Trophoblast cell (in vitro differentiated cells and primary cell): ENCODE results near the gene TXLNA.

Experiments used
- DNase-seq, 2 donors: peaks; one replicate each; pipeline ENCODE4 v3.0.0-alpha.2; 2016
- H2AFZ ChIP-seq: 2 replicates; pipeline ENCODE4 v1.6.1; 2013; ENCODE audit warnings: low read length, moderate library complexity, mild to moderate bottlenecking; ENCODE audit not compliant: insufficient read depth, poor library complexity
- H2AK5ac ChIP-seq: 2 replicates; pipeline ENCODE4 v1.6.1; 2013; ENCODE audit warnings: mild to moderate bottlenecking, low read length
- H2BK120ac ChIP-seq: 2 replicates; pipeline ENCODE4 v1.6.1; 2013; ENCODE audit warnings: low read length, mild to moderate bottlenecking, moderate library complexity; ENCODE audit not compliant: insufficient read depth, poor library complexity
- H2BK12ac ChIP-seq: 2 replicates; pipeline ENCODE4 v1.6.1; 2013; ENCODE audit warnings: mild to moderate bottlenecking, low read length, moderate library complexity
- H2BK5ac ChIP-seq: 2 replicates; pipeline ENCODE4 v1.6.1; 2013; ENCODE audit warnings: low read length, low read depth, moderate library complexity, mild to moderate bottlenecking; ENCODE audit not compliant: poor library complexity
- H3K14ac ChIP-seq: 2 replicates; pipeline ENCODE4 v1.6.1; 2013; ENCODE audit warnings: mild to moderate bottlenecking, low read length
- H3K18ac ChIP-seq: 2 replicates; pipeline ENCODE4 v1.6.1; 2013; ENCODE audit warnings: mild to moderate bottlenecking, low read length
- H3K23ac ChIP-seq: 2 replicates; pipeline ENCODE4 v1.6.1; 2013; ENCODE audit warnings: low read length
- H3K27ac ChIP-seq: 2 replicates; pipeline ENCODE4 v1.5.1; 2013; ENCODE audit warnings: low read depth, mild to moderate bottlenecking, inconsistent platforms, low read length, moderate library complexity
- H3K27me3 ChIP-seq: 2 replicates; pipeline ENCODE4 v1.6.1; 2013; ENCODE audit warnings: inconsistent platforms, mild to moderate bottlenecking, low read length, moderate library complexity; ENCODE audit not compliant: insufficient read depth
- H3K36me3 ChIP-seq, 2 experiments: 1 replicate in 1 of 2; 2 replicates in 1 of 2; pipeline ENCODE4 v1.6.1; 2013; ENCODE audit warnings: low read length in 2 of 2, mild to moderate bottlenecking in 2 of 2, moderate library complexity in 1 of 2; ENCODE audit not compliant: insufficient read depth in 2 of 2, control insufficient read depth in 1 of 2
- H3K4ac ChIP-seq: 2 replicates; pipeline ENCODE4 v1.6.1; 2013; ENCODE audit warnings: low read depth, mild to moderate bottlenecking, low read length, moderate library complexity
- H3K4me1 ChIP-seq, 2 experiments: 1 replicate in 1 of 2; 2 replicates in 1 of 2; pipeline ENCODE4 v1.6.1; 2013; ENCODE audit warnings: low read length in 2 of 2, mild to moderate bottlenecking in 2 of 2, moderate library complexity in 1 of 2; ENCODE audit not compliant: insufficient read depth in 2 of 2, control insufficient read depth in 1 of 2
- H3K4me2 ChIP-seq: 2 replicates; pipeline ENCODE4 v1.6.1; 2013; ENCODE audit warnings: inconsistent platforms, mild to moderate bottlenecking, low read length, moderate library complexity
- H3K4me3 ChIP-seq: 2 replicates; pipeline ENCODE4 v1.5.1; 2013; ENCODE audit warnings: mild to moderate bottlenecking, low read depth, low read length, inconsistent platforms
- H3K79me1 ChIP-seq: one replicate; pipeline ENCODE4 v1.6.1; 2013; ENCODE audit warnings: low read length
- H3K79me2 ChIP-seq: 2 replicates; pipeline ENCODE4 v1.6.1; 2013; ENCODE audit warnings: low read length, mild to moderate bottlenecking; ENCODE audit not compliant: control insufficient read depth, insufficient read depth, poor library complexity
- H3K9ac ChIP-seq: 2 replicates; pipeline ENCODE4 v1.6.1; 2013; ENCODE audit warnings: mild to moderate bottlenecking, low read length
- H3K9me3 ChIP-seq: 2 replicates; pipeline ENCODE4 v1.6.1; 2013; ENCODE audit warnings: low read depth, mild to moderate bottlenecking, control low read depth, inconsistent platforms, low read length; ENCODE audit not compliant: insufficient read depth
- H4K12ac ChIP-seq: 2 replicates; pipeline ENCODE4 v1.6.1; 2013; ENCODE audit warnings: low read depth, mild to moderate bottlenecking, low read length, moderate library complexity
- H4K8ac ChIP-seq: 2 replicates; pipeline ENCODE4 v1.6.1; 2013; ENCODE audit warnings: low read depth, mild to moderate bottlenecking, low read length, moderate library complexity
- H4K91ac ChIP-seq: one replicate; pipeline ENCODE4 v1.6.1; 2013; ENCODE audit warnings: low read depth, mild to moderate bottlenecking, low read length, moderate library complexity
- whole genome bisulfite sequencing: extraction: QIAGEN DNeasy Blood & Tissue Kit; methylation state at CpG from one replicate; pipeline ENCODE4 v1.1.7; 2013; ENCODE audit warnings: missing lambda C conversion rate; ENCODE audit not compliant: insufficient read length, insufficient coverage; ENCODE audit errors: extremely low coverage; 5-methylcytosine and 5-hydroxymethylcytosine counted together

The TXLNA gene

DNA sequence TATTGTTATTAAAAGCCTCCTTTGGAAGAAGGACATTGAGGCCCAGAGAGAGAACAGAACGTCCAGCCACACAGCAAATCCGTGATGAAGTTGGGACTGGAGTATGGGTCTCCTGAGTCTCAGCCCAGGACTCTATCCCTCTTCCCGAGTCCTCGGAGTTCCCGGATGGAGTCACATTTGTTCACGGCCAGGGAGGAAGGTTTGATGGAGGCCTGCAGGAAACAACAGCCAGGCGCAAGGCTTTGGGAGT, 357 bp upstream of the TXLNA start:
- peak overlapping the region; percentile 14 for H2AFZ ChIP-seq

DNA sequence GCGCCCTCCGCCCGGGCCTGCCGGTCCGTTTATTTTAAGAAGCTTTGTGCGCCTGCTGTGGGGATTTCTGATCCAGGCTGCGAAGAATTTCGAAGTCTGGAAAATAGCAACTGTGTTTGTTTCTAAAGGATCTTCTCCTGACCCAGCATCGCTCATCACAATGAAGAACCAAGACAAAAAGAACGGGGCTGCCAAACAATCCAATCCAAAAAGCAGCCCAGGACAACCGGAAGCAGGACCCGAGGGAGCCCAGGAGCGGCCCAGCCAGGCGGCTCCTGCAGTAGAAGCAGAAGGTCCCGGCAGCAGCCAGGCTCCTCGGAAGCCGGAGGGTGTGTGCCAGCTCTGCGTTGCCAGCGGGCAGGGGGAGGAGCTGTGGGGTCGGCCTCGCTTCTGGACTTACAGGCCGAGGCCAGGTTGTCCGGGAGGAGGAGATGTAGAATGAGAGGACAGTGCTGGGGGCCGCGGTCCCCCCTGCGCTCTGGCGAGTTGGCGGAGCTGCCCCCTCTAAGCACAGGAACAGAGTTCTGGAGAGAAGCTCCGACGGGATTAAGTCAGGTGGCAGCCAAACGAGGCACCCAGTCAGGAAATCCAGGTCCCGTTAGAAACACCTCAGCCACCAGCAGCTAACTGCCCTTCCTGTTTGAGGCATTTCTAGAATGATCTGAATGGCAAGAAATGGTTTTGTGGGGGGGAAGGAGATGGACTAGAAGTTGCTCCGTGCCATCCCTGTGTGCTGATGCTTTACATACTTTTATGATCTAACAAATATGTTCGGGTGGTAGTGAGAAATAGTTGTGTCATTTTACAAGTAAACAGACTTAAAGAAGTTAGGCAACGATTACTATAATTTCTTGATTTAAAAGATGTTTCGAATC, 948 bp downstream of the TXLNA start:
- H3K4me3 ChIP-seq, result peak overlapping the region; percentile 78
- peak overlapping the region; percentile 25 for H2BK120ac ChIP-seq
- WGBS, result no CpG with 5 or more reads among the region's 36 CpGs
- peak overlapping the region; percentile 45 for H2AK5ac ChIP-seq
- H3K18ac ChIP-seq, result peak overlapping the region; percentile 51
- peak overlapping the region; percentile 89 for H3K9ac ChIP-seq
- H3K36me3 ChIP-seq, result peaks cover 15 to 23% of the 10 kb centered on the region in 2 experiments
- DNase-seq, result peak; percentile 51 to 80
- peaks cover 9% of the 10 kb centered on the region for H3K79me1 ChIP-seq
- peak overlapping the region; percentile 73 for H3K27ac ChIP-seq
- H4K8ac ChIP-seq, result peak overlapping the region; percentile 87
- no peak overlapping the region for H2AFZ ChIP-seq
- H3K27me3 ChIP-seq, result no peaks in the 10 kb centered on the region
- H3K9me3 ChIP-seq, result no peaks in the 10 kb centered on the region
- H2BK5ac ChIP-seq, result peak overlapping the region; percentile 71
- peak overlapping the region; percentile 6 for H4K12ac ChIP-seq
- peaks cover 8% of the 10 kb centered on the region for H3K79me2 ChIP-seq
- H3K4me2 ChIP-seq, result peak overlapping the region; percentile 90
- H4K91ac ChIP-seq, result peak overlapping the region; percentile 52
- H3K4me1 ChIP-seq, result peaks cover 7 to 10% of the 10 kb centered on the region in 2 experiments
- H3K14ac ChIP-seq, result peak overlapping the region; percentile 68
- no peak overlapping the region for H2BK12ac ChIP-seq
- no peak overlapping the region for H3K23ac ChIP-seq
- H3K4ac ChIP-seq, result peak overlapping the region; percentile 16

More for the DNA sequence above, 357 bp upstream of the TXLNA start:
- H3K4me3 ChIP-seq, result no peak overlapping the region
- H3K4ac ChIP-seq, result no peak overlapping the region
- no CpG with 5 or more reads among the region's 7 CpGs for WGBS
- no peaks in the 10 kb centered on the region for H3K27me3 ChIP-seq
- no peaks in the 10 kb centered on the region for H3K9me3 ChIP-seq
- peak overlapping the region; percentile 90 for H3K4me2 ChIP-seq
- DNase-seq, result no peak
- peak overlapping the region; percentile 31 for H3K27ac ChIP-seq
- H3K79me2 ChIP-seq, result peaks cover 8% of the 10 kb centered on the region
- no peak overlapping the region for H3K18ac ChIP-seq
- H3K79me1 ChIP-seq, result peaks cover 9% of the 10 kb centered on the region
- H4K12ac ChIP-seq, result peak overlapping the region; percentile 63
- no peak overlapping the region for H3K23ac ChIP-seq
- peak overlapping the region; percentile 17 for H3K9ac ChIP-seq
- H3K4me1 ChIP-seq, result peaks cover 7 to 10% of the 10 kb centered on the region in 2 experiments
- peak overlapping the region; percentile 64 for H4K91ac ChIP-seq
- peak overlapping the region; percentile 56 for H4K8ac ChIP-seq
- H2BK12ac ChIP-seq, result no peak overlapping the region
- H3K14ac ChIP-seq, result peak overlapping the region; percentile 22
- H3K36me3 ChIP-seq, result peaks cover 13 to 20% of the 10 kb centered on the region in 2 experiments
- H2AK5ac ChIP-seq, result no peak overlapping the region
- no peak overlapping the region for H2BK5ac ChIP-seq
- H2BK120ac ChIP-seq, result peak overlapping the region; percentile 1

DNA sequence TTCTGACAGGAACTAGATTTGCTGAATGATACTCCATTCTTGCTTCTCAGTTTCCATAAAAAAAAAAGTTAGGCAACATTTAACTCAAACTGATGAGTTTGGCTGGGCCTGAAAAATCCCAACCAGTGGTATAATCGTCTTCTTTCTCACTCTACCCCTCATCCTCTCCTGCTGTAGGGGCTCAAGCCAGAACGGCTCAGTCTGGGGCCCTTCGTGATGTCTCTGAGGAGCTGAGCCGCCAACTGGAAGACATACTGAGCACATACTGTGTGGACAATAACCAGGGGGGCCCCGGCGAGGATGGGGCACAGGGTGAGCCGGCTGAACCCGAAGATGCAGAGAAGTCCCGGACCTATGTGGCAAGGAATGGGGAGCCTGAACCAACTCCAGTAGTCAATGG, 1.6 kb downstream of the TXLNA start:
- H3K36me3 ChIP-seq, result peaks cover 16 to 24% of the 10 kb centered on the region in 2 experiments
- H3K4me3 ChIP-seq, result no peak overlapping the region
- H4K12ac ChIP-seq, result no peak overlapping the region
- peaks cover 7 to 10% of the 10 kb centered on the region in 2 experiments for H3K4me1 ChIP-seq
- H3K4me2 ChIP-seq, result peak overlapping the region; percentile 0
- WGBS, result no CpG with 5 or more reads among the region's 9 CpGs
- H4K91ac ChIP-seq, result no peak overlapping the region
- H3K79me1 ChIP-seq, result peaks cover 9% of the 10 kb centered on the region
- H3K27me3 ChIP-seq, result no peaks in the 10 kb centered on the region
- H2BK5ac ChIP-seq, result no peak overlapping the region
- no peak overlapping the region for H2BK120ac ChIP-seq
- H2BK12ac ChIP-seq, result no peak overlapping the region
- no peak overlapping the region for H3K23ac ChIP-seq
- H3K18ac ChIP-seq, result no peak overlapping the region
- H3K9ac ChIP-seq, result no peak overlapping the region
- no peaks in the 10 kb centered on the region for H3K9me3 ChIP-seq
- peak overlapping the region; percentile 24 for H3K14ac ChIP-seq
- no peak overlapping the region for H3K27ac ChIP-seq
- no peak overlapping the region for H2AK5ac ChIP-seq
- H4K8ac ChIP-seq, result no peak overlapping the region
- peaks cover 8% of the 10 kb centered on the region for H3K79me2 ChIP-seq
- H3K4ac ChIP-seq, result peak overlapping the region; percentile 77
- H2AFZ ChIP-seq, result no peak overlapping the region
- DNase-seq, result no peak

DNA sequence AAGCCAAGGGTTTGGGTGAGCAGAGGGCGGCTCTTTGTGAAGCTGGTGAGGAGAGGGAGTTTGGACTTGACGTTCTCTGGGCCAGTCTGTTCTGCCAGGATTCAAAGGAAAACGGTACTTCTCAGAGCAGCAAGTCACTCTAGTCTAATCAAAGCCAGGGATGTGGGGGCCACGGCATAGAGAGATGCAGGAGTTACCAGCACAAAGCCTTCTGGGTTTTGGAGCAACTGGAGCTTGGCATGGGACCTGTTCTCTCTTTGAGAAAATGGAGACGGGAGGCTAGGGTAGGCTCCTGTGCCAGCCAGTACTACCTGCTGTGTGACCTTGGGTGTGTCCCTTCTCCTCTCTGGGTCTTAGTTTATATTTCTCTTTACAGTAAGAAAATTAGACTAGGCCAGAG, 2.1 kb downstream of the TXLNA start:
- H4K91ac ChIP-seq, result no peak overlapping the region
- H3K4ac ChIP-seq, result peak overlapping the region; percentile 77
- no peak overlapping the region for H2BK12ac ChIP-seq
- peaks cover 8% of the 10 kb centered on the region for H3K79me2 ChIP-seq
- H2AFZ ChIP-seq, result no peak overlapping the region
- no peak for DNase-seq
- no peak overlapping the region for H4K12ac ChIP-seq
- no peak overlapping the region for H2BK5ac ChIP-seq
- H3K27me3 ChIP-seq, result no peaks in the 10 kb centered on the region
- no peak overlapping the region for H2BK120ac ChIP-seq
- no peak overlapping the region for H3K27ac ChIP-seq
- no peak overlapping the region for H3K9ac ChIP-seq
- H3K36me3 ChIP-seq, result peaks cover 17 to 28% of the 10 kb centered on the region in 2 experiments
- no CpG with 5 or more reads among the region's 5 CpGs for WGBS
- H3K4me1 ChIP-seq, result peaks cover 7 to 10% of the 10 kb centered on the region in 2 experiments
- H3K4me2 ChIP-seq, result no peak overlapping the region
- H3K23ac ChIP-seq, result no peak overlapping the region
- no peak overlapping the region for H3K14ac ChIP-seq
- no peak overlapping the region for H3K4me3 ChIP-seq
- peaks cover 9% of the 10 kb centered on the region for H3K79me1 ChIP-seq
- H3K18ac ChIP-seq, result no peak overlapping the region
- no peak overlapping the region for H2AK5ac ChIP-seq
- H4K8ac ChIP-seq, result no peak overlapping the region
- H3K9me3 ChIP-seq, result no peaks in the 10 kb centered on the region
